NCI-H510A treated with DMSO at 0.1 percent for 48 hours (cell line): Measurements from ENCODE around the gene SPATA2L.
A peak's percentile ranks its signal among the peaks of the same experiment; 100 is the strongest.

Source experiments
- DNase-seq: peaks from one replicate; lab custom pipeline; 2025; lab: John Stamatoyannopoulos, UW

The SPATA2L gene

GRCh38 chr16:89701425-89702406 is at the start of gene SPATA2L:
Gene SPATA2L, minus strand, starts transcription at chr16:89701705. Its CDS starts 473 bp downstream, at chr16:89701232.
- peak; percentile 84 for DNase-seq

DNA sequence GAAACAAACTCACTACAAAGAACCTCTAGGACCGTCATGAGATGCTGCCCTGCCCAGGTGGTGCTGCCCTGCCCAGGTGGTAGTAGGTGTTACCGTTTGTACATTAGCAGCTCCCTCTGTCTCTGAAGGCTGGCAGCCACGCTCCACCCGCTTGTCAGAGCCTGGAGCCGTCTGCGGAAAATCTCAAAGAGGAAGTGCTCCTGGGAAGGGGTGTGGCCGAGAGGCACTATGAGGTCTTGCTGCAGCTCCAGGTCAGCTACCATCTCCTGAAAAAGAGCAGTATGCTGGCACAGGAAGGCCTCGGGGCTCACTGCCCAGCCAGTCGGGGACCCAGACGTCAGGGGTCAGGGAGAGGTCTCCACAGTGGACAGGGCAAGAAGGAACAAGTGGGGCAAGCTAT is 48.1 kb upstream of the SPATA2L start:
- DNase-seq, result no peak

GRCh38 chr16:89748921-89749320 is 47.4 kb upstream of the SPATA2L start:
- DNase-seq, result no peak

- no peak for DNase-seq
Observed at GRCh38 chr16:89748076-89748475, 46.6 kb upstream of the SPATA2L start.

DNA sequence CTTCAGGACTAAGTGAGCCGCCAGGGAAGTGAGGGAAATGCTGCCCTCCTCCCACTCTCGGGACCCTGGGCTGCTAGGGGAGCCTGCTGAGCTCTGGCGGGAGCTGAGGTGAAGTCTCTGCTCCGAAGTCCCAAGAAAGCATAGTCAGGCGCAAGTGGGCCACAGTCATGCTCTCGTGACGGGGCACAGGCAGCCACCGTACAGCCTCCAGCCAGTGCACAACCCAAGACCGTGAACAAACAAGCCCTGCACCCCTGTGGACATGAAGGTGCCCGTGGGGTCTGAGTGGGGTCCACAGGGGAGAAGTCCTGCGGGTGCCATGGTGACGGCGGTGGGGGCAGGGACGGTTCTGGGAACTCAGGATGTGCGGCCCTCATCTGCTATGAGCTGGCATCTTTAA is 44.5 kb upstream of the SPATA2L start:
- DNase-seq, result no peak

- DNase-seq, result no peak
Observed at GRCh38 chr16:89744813-89745212, 43.3 kb upstream of the SPATA2L start.

DNA sequence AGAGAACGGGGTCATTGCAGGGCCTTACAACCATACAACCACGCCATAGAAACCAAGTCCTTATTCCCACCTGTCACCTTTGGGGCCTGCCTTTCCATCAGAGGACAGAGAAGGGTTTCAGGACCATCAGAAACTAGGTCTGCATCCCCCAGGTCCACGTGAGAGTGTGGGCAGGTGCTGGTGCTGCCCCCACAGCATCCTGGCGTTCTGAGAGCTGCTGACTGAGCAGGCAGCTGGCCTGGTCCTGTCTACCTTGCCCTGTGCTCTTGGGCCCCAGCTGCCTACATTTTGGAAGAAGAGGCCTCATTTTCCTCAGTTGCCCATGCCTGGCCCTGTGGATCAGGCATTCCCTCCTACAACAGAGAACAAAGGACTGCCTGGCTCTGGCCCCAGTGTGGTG is 41.4 kb upstream of the SPATA2L start:
- DNase-seq, result no peak

- no peak for DNase-seq
Observed at GRCh38 chr16:89741342-89742014, 40.0 kb upstream of the SPATA2L start.

DNA sequence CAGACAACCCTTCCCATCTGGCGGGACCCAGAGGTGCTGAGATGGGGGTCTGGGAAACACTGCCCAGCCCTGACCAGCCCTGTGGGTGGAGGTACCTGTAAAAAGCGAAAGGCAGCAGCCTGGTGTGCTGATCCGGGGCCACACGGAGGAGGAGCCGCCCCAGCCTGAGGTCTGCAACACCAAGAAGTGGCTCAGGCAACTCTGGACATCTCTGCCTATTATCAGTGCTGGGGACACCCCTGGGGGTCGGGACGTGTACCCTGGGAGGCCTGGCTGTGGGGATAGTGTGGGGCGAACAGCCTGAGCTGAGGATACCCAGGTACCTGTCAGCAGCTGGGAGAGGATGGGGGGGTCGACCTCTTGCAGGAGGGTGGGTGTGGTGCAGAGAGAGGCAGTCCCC is 37.9 kb upstream of the SPATA2L start:
- DNase-seq, result no peak

GRCh38 chr16:89738538-89739317 is 37.2 kb upstream of the SPATA2L start:
- DNase-seq, result no peak

- no peak for DNase-seq
Observed at GRCh38 chr16:89738072-89738377, 36.5 kb upstream of the SPATA2L start.

DNA sequence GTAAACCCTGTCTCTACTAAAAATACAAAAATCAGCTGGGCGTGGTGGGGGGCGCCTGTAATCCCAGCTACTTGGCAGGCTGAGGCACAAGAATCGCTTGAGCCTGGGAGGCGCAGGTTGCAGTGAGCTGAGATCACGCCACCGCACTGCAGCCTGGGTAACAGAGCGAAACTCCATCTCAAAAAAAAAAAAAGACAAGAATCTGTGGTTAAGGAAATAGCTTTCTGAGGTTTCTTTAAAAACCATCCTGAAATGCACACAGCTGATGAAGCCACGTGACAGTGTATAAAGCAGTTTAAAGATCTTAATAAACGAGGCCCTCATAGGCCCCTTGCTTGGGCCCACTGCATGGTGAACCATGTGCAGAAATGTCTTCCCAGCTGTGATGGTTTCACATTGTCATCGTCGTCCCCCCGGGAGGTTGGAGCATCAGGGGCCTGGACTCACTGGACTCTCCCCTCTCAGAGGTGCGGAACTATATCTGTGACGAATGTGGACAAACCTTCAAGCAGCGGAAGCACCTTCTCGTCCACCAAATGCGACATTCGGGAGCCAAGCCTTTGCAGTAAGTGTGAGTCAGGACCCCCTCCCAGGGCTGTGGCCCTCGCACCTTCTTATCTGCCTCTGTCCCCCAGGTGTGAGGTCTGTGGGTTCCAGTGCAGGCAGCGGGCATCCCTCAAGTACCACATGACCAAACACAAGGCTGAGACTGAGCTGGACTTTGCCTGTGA is 36.0 kb upstream of the SPATA2L start:
- DNase-seq, result no peak

DNA sequence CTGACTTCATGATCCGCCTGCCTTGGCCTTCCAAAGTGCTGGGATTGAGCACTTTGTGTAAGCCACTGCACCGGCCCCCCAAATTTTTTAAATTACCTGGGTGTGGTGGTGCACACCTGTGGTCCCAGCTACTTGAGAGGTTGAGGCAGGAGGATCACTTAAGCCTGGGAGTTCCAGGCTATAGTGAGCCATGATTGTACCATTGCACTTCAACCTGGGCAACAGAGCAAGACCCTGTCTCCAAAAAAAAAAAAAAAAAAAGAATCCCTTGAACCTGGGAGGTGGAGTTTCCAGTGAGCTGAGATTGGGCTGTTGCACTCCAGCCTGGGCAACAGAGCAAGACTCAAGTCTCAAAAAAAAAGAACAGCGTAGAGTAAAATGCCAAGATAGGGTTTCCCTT is 35.0 kb upstream of the SPATA2L start:
- DNase-seq, result no peak

- no peak for DNase-seq
Observed at GRCh38 chr16:89733792-89734191, 32.3 kb upstream of the SPATA2L start.

DNA sequence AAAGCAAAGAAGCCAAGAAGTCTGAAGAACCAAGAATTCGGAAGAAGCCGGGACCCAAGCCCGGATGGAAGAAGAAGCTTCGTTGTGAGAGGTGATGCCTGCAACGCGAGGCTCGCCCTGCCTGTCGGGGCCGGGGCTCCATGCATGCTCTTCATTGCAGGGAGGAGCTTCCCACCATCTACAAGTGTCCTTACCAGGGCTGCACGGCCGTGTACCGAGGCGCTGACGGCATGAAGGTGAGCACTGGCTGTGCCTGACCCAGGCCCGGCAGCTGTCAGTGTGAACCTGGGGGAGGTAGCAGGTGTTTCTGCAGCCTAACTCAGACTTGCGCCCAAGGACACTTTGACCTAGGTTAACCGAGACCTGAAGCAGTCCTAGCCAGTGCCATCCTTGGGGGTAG is 31.8 kb upstream of the SPATA2L start:
- no peak for DNase-seq

- no peak for DNase-seq
Observed at GRCh38 chr16:89732918-89733242, 31.4 kb upstream of the SPATA2L start.

- no peak for DNase-seq
Observed at GRCh38 chr16:89732142-89732917, 30.8 kb upstream of the SPATA2L start.

DNA sequence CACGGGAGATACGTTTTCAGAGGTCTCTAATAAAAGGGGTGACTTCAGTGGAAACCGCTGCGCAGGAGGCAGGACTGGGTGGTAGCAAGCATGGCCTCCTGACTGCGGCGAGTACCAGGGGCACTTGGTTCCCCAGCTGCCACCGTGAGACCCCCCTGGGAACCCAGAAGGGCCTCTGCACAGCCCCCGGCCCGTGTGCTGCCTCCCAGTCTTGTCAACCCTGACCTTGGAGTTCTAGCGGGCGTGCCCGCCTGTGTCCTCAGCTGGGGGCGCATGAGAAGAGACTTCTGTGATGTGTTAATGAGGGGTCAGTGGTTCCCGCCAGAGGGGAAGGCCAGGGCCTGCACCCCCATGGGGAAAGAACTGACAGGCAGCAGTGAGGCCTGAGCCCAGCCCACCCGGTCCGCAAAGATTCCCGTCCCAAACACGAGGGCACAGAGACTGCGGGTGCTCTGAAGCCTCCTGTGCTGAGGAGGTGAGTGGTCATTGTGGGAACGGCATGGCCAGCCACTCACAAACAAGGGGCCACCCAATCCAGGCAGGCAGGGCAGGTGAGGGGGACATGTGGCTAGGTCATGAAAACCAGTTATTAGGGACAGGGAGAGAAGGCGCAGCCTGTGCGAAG is 29.2 kb upstream of the SPATA2L start:
- no peak for DNase-seq

DNA sequence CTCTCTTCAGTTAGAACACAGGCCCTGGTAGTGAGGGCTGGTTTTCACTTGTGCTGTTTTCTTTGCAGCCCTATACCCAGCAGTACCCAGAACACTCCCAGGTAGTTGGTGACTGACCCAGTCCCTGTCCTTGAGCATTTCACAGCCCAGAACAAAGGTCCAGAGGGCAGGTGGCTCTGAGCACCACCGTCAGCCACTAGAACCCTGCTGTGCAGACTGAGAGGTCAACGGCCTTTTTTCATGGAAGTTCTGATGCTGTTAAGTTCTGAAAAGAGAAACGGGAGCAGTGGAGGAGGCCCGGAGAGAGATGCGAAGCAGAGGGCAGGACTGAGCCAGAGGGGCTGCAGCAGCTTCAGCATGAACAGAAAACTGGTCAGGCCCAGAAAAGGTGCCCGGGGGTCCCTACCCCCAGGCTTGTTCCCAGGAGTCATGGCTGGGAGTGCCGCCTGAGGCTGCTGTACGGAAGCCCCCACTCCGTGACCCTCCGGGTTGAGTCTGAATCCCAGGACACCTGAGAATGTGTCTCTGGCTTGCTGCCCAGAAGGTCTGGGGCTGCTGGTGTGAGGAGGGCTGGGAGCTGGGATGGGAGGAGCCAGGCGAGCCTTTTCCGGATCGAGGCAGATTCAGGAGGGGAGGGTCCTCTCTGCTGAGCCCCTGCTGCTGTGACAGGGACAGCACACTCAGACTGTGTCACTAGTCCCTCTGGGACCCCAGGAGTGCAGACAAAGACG is 28.5 kb upstream of the SPATA2L start:
- DNase-seq, result no peak

DNA sequence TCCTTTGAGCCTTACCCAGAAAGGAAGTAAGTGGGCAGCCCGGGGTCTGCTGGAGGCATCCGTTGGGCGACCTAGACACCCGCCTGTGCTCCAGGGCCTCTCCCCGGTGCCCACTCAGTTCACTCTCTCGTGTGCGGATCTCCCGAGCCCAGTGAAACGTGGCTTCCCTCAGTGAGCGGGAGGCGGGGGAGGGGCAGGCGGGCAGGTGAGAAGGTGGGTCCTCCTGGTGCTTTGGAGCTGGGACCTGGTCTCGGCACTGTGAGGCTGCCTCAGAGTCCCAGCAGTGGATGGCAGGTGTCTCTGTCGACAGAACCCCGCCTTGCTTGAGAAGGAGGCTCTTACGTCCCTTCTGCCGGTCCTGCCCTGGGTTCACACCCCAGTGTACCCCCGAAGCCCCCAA is 27.8 kb upstream of the SPATA2L start:
- no peak for DNase-seq
